ENCODE data around the gene DOK1. TPM values are rescaled to one million over a fixed set of nuclear protein-coding genes. Genes with fewer than 3 reads are reported as not detected.

The DOK1 gene
- total RNA-seq, 4 donors from 2014 or later = 0.29 to 85.0 (median 13.8) TPM

DNA sequence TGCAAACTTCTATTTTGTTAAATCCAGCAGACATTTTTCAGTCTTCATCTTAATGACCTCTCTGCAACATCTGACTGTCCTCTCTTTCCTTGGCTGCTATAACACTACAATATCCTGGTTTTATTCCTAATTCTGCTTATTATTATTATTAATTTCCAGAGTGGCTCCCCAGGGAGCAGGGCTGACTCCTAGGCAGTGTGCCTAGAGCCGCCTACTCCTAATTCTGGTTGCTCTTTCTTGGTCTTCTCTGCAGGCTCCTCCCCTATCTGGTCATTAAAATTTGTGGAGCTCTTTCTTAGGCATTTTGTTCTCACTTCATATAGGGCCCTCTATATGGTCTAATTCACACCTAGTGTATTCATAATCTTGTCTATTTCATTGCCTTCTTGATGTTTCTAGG lies 11.5 kb upstream of the DOK1 start:
- intact Hi-C loops (cut with DNase I; ENCODE audit: low total_unique reads) = no loop called here
- no peak overlapping the region for H3K4me3 ChIP-seq
- DNase-seq = no peak
- TF ChIP-seq POLR2A (IDR thresholded peaks at IDR 0.05) = no peak
- TF ChIP-seq, protein P1, sequence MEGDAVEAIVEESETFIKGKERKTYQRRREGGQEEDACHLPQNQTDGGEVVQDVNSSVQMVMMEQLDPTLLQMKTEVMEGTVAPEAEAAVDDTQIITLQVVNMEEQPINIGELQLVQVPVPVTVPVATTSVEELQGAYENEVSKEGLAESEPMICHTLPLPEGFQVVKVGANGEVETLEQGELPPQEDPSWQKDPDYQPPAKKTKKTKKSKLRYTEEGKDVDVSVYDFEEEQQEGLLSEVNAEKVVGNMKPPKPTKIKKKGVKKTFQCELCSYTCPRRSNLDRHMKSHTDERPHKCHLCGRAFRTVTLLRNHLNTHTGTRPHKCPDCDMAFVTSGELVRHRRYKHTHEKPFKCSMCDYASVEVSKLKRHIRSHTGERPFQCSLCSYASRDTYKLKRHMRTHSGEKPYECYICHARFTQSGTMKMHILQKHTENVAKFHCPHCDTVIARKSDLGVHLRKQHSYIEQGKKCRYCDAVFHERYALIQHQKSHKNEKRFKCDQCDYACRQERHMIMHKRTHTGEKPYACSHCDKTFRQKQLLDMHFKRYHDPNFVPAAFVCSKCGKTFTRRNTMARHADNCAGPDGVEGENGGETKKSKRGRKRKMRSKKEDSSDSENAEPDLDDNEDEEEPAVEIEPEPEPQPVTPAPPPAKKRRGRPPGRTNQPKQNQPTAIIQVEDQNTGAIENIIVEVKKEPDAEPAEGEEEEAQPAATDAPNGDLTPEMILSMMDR (IDR thresholded peaks at IDR 0.05) = no peak
- no peak overlapping the region for H3K27ac ChIP-seq
- no peaks in the 10 kb centered on the region for H3K4me1 ChIP-seq
- H3K27me3 ChIP-seq = no peaks in the 10 kb centered on the region
- H3K9me3 ChIP-seq = no peaks in the 10 kb centered on the region
- no peaks in the 10 kb centered on the region for H3K36me3 ChIP-seq

DNA sequence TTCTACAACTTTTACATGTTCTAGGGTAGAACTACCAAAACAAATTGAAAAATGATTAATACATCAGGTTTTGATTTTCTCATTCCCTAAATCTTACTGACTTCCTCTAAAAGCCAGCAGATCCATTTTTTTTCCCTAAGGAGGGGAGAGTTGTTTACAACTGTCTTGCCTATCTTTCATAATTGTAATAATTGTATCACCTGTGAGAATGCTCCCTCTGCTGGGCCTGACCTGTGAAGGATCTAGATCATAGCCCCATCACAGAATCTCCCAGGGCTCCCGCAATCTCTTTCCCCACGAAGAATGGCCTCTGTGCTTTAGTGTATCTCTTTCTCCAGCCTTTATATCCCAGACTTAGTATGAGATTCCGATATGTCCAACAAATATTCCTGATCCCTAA lies 9.9 kb upstream of the DOK1 start:
- H3K27ac ChIP-seq = no peak overlapping the region

DNA sequence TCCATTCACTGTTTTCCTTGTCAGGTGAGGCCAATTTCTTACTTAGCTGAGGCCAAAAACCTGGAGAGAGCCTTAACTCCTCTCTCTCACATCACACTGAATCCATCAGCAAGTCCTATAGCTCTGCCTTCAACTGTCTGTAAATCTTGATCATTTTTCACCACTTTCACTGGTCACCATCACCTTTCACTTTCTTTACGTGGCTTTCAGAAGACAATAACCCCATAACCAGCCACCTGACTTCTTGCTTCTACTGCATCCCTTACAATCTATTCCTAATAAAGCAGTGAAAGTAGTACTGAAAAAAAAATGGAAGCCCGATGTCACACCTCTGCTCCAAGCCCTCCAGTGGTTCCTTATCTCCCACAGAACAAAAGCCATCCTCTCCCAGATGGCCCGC lies 8.5 kb upstream of the DOK1 start:
- no peaks in the 10 kb centered on the region for H3K4me1 ChIP-seq
- no peak for DNase-seq
- no peak overlapping the region for H3K4me3 ChIP-seq
- intact Hi-C loops (cut with DNase I; ENCODE audit: low total_unique reads) = no loop called here
- TF ChIP-seq, protein P1 (IDR thresholded peaks at IDR 0.05) = no peak
- TF ChIP-seq POLR2A (IDR thresholded peaks at IDR 0.05) = no peak
- H3K9me3 ChIP-seq = no peaks in the 10 kb centered on the region
- H3K27ac ChIP-seq = no peak overlapping the region
- no peaks in the 10 kb centered on the region for H3K27me3 ChIP-seq
- H3K36me3 ChIP-seq = no peaks in the 10 kb centered on the region

More for the DNA sequence above, 9.9 kb upstream of the DOK1 start:
- H3K27me3 ChIP-seq = no peaks in the 10 kb centered on the region
- H3K4me1 ChIP-seq = no peaks in the 10 kb centered on the region
- no peak overlapping the region for H3K4me3 ChIP-seq
- no peaks in the 10 kb centered on the region for H3K9me3 ChIP-seq
- no peaks in the 10 kb centered on the region for H3K36me3 ChIP-seq
- TF ChIP-seq POLR2A (IDR thresholded peaks at IDR 0.05) = no peak
- TF ChIP-seq, protein P1 (IDR thresholded peaks at IDR 0.05) = no peak
- intact Hi-C loops (cut with DNase I; ENCODE audit: low total_unique reads) = no loop called here
- DNase-seq = no peak

DNA sequence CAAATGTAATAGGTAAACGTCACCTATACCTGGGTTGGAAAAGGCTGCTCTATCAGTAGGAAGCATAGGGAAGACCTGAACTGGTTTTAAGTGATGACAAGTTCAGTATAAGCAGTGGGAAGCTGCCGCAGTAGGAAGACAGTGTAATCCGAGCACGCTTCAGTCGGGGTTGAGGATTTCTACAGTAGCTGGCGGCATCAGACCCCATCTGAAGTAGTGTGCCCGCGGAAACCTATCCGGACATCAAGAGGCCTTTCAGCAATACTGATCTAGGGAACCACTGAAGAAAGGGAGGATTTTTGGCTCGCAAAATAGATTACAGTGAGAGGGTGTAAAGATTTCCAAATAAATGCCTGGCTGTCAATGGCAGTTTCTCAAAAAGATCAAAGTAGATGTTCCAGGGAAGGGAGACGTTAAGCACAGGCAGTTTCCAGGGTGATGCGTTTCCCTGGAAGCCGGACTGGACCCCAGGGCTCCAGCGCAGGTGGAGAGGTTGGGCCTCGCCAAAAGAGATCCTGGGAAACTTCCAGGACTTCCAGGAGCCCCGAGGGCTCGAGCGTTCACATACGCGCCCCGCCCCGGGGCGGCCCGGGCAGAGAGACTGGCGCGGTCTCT lies 6.1 kb upstream of the DOK1 start:
- Histone ChIP-seq H3K27ac (peak overlapping the region; percentile 67 to 73), H3K36me3 (no peaks in the 10 kb centered on the region), H3K4me3 (peak overlapping the region; percentile 27 to 37), H3K4me1 (peaks cover 0 to 7% of the 10 kb centered on the region in 2 donors), H3K9me3 (no peaks in the 10 kb centered on the region), H3K27me3 (no peaks in the 10 kb centered on the region)
- no peak for DNase-seq
- intact Hi-C loops (cut with DNase I; ENCODE audit: low total_unique reads) = no loop called here
- TF ChIP-seq, protein P1 (IDR thresholded peaks at IDR 0.05) = no peak
- TF ChIP-seq POLR2A (IDR thresholded peaks at IDR 0.05) = no peak

DNA sequence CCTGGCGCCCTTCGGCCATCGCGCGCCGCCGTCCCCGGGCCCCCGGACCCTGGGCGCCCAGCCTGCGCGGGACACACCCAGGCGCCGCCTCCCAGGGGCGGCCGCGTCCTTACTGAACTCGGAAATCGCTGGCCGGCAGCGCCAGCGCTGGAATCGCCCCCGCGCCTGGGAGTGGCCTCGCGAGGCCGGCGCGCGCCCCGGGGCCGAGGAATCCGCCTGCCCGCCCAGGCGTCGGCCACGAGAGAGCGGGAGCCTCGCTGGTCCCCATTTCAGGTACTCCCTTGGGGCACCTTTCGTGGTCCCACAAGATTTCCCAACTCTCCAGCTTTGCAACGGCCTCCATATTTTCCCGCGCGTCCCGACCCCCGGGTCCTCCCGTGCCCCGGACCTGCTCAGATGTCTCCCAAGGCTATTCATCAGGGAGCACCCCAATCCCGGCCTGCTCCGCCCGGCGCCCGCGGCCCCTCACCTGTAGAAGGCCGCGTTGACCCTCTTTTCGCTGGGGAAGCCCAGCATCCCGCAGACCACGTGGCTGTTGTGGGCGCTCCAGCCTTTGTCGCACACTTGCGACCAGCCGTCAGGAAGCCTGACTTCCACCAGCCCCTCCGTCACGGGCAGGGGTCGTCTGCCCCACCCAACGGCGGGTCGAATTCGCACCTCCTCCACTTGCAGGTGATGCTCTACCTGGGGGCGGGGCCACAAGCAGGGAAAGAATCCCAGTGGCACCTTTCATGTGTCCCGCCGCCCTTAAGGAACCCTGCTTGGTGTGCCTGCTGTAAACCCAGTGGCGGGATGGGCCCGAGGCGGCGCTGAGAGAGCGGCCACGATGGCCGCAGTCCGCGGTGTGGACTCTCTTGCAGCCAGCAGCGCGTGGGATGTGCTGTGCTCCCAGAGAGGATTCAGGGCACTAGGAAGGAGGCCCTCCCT lies 5.4 kb upstream of the DOK1 start:
- Histone ChIP-seq H3K4me1 (peaks cover 0 to 9% of the 10 kb centered on the region in 2 donors), H3K27ac (peak overlapping the region; percentile 67 to 73), H3K27me3 (no peaks in the 10 kb centered on the region), H3K36me3 (no peaks in the 10 kb centered on the region), H3K4me3 (peak overlapping the region; percentile 27 to 37), H3K9me3 (no peaks in the 10 kb centered on the region)
- TF ChIP-seq, protein P1 (IDR thresholded peaks at IDR 0.05) = no peak
- TF ChIP-seq POLR2A (IDR thresholded peaks at IDR 0.05) = peak in 1 of 2 donors; percentile 52
- peak in 1 of 2 donors; percentile 75 for DNase-seq
- intact Hi-C loops (cut with DNase I; ENCODE audit: low total_unique reads) = no loop called here

Measured in uterus (tissue), 4 donors.